Neural progenitor cell (in vitro differentiated cells): ENCODE data around the gene GP1BB.

Experiments used
- CTCF ChIP-seq: fragments of 200-600 bp; sonication (generic); IDR thresholded peaks from 2 replicates; pipeline ENCODE4 v1.5.1; 2017; ENCODE audit warnings: antibody characterized with exemption, mild to moderate bottlenecking
- EZH2 ChIP-seq: fragments of 200-600 bp; sonication (generic); IDR thresholded peaks from 2 replicates; pipeline ENCODE4 v1.6.1; 2017; ENCODE audit warnings: antibody characterized with exemption, mild to moderate bottlenecking, moderate library complexity
- EZH2phosphoT487 ChIP-seq: fragments of 200-600 bp; sonication (generic); IDR thresholded peaks from 2 replicates; pipeline ENCODE4 v1.6.1; 2017; ENCODE audit warnings: antibody characterized with exemption

- no peak for TF ChIP-seq CTCF
- TF ChIP-seq EZH2, result no peak
- TF ChIP-seq EZH2phosphoT487, result no peak
Observed at GRCh38 chr22:19704355-19705015, 18.9 kb upstream of the GP1BB start.
